ENCODE data around the gene DYTN.

DNA sequence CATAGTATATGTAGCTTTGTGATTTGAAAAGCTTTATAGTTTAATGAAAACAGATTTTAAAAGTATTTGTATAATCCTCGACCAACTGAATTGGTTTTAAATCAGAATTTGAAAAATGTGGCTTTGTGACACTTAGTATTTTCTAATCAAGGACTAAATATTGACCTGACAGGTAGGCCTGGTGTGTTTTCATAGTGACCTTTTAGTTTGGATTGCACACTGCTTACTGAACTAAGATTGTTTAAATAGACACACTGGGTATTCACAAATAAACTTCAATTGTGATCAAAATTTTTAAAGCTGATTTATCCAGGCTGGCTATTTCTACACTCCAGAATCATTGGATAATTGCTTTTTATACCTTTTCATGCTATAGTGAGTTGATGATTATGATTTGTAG, 107.7 kb downstream of the DYTN start:
- TF ChIP-seq EZH2phosphoT487 (IDR thresholded peaks at IDR 0.05; ENCODE audit: borderline replicate concordance) = no peak
- TF ChIP-seq, protein P1, sequence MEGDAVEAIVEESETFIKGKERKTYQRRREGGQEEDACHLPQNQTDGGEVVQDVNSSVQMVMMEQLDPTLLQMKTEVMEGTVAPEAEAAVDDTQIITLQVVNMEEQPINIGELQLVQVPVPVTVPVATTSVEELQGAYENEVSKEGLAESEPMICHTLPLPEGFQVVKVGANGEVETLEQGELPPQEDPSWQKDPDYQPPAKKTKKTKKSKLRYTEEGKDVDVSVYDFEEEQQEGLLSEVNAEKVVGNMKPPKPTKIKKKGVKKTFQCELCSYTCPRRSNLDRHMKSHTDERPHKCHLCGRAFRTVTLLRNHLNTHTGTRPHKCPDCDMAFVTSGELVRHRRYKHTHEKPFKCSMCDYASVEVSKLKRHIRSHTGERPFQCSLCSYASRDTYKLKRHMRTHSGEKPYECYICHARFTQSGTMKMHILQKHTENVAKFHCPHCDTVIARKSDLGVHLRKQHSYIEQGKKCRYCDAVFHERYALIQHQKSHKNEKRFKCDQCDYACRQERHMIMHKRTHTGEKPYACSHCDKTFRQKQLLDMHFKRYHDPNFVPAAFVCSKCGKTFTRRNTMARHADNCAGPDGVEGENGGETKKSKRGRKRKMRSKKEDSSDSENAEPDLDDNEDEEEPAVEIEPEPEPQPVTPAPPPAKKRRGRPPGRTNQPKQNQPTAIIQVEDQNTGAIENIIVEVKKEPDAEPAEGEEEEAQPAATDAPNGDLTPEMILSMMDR (conservative IDR thresholded peaks at IDR 0.05; ENCODE audit: low read length) = no peak

Data from Loucy (cell line).